ENCODE results near the gene GIGYF2. TPM values are rescaled to one million over a fixed set of nuclear protein-coding genes. Genes with fewer than 3 reads are reported as not detected.

The GIGYF2 gene
- total RNA-seq, 2 experiments from 2014 or later, result 50.5 to 60.9 TPM

DNA sequence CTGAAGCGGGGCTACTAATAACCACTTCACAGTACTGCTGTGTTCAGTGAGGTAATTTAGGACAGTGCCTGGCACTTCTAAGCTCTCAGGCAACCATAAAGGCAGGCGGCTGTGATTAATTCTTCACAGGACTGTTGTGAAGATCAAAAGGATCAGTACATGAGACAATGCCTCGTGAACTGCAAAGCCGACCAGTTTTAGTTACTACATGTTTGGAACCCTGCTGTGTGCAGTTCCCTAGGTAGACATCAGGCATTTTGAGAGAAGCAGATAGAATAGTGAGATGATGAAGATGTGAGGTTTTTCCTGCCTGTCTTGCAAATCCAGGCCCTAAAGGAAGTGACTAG is 44.7 kb upstream of the GIGYF2 start:
- Histone ChIP-seq H3K36me3 (ENCODE audit: insufficient read depth, low read length) (no peaks in the 10 kb centered on the region), H3K79me2 (ENCODE audit: insufficient read depth, low read depth, low read length) (no peaks in the 10 kb centered on the region), H2AFZ (ENCODE audit: low read length) (no peak overlapping the region), H4K20me1 (ENCODE audit: insufficient read depth, low read length) (no peaks in the 10 kb centered on the region), H3K4me3 (ENCODE audit: low read depth, low read length, poor library complexity, severe bottlenecking) (no peak overlapping the region), H3K4me2 (ENCODE audit: low read length) (no peak overlapping the region), H3K9me2 (ENCODE audit: insufficient read depth, low read length) (no peaks in the 10 kb centered on the region), H3K27ac (ENCODE audit: low read depth, low read length, poor library complexity, severe bottlenecking) (no peak overlapping the region), H3K9me3 (ENCODE audit: low read length) (no peaks in the 10 kb centered on the region), H3K4me1 (ENCODE audit: insufficient read depth, low read length, poor library complexity, severe bottlenecking) (no peaks in the 10 kb centered on the region)
- CTCF ChIA-PET (ENCODE audit: unreplicated experiment), result no interaction called here
- no peak for TF ChIP-seq EZH2phosphoT487 (IDR thresholded peaks at IDR 0.05; ENCODE audit: borderline replicate concordance, low read depth, low read length)
- TF ChIP-seq, protein P1, sequence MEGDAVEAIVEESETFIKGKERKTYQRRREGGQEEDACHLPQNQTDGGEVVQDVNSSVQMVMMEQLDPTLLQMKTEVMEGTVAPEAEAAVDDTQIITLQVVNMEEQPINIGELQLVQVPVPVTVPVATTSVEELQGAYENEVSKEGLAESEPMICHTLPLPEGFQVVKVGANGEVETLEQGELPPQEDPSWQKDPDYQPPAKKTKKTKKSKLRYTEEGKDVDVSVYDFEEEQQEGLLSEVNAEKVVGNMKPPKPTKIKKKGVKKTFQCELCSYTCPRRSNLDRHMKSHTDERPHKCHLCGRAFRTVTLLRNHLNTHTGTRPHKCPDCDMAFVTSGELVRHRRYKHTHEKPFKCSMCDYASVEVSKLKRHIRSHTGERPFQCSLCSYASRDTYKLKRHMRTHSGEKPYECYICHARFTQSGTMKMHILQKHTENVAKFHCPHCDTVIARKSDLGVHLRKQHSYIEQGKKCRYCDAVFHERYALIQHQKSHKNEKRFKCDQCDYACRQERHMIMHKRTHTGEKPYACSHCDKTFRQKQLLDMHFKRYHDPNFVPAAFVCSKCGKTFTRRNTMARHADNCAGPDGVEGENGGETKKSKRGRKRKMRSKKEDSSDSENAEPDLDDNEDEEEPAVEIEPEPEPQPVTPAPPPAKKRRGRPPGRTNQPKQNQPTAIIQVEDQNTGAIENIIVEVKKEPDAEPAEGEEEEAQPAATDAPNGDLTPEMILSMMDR (conservative IDR thresholded peaks at IDR 0.05; ENCODE audit: low read length), result no peak
- BruUV-seq (replicated peaks), result no TSS peak
- POLR2A ChIA-PET, result interaction anchor here (0.7 kb wide), 1 partner anchor 63 kb away, joined by 3 read pairs; no protein-coding TSS in a partner anchor
- intact Hi-C loops (cut with micrococcal nuclease; ENCODE audit: unreplicated experiment), result no loop called here
- DNase-seq (ENCODE audit: low spot score), result no peak

DNA sequence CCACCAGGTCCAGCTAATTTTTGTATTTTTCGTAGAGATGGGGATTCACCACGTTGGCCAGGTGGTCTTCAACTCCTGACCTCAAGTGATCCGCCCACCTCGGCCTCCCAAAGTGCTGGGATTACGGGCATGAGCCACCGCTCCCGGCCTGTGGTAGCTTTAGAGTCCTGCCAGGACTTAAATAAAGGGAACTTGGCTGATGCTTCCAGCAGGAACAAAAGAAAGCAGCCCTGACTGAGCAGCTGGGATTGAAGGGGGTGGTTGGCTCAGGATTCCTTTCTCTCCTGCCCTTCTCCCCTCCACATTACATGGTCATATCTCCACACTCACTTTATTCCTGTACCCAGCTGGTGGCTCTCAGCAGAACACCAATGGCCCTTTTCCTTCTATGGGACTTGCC is 43.7 kb upstream of the GIGYF2 start:
- no peaks in the 10 kb centered on the region for H3K79me2 ChIP-seq (ENCODE audit: insufficient read depth, low read depth, low read length)
- POLR2A ChIA-PET, result interaction anchor here (0.7 kb wide), 1 partner anchor 120 kb away, joined by 3 read pairs; no protein-coding TSS in a partner anchor
- BruUV-seq (replicated peaks), result no TSS peak

DNA sequence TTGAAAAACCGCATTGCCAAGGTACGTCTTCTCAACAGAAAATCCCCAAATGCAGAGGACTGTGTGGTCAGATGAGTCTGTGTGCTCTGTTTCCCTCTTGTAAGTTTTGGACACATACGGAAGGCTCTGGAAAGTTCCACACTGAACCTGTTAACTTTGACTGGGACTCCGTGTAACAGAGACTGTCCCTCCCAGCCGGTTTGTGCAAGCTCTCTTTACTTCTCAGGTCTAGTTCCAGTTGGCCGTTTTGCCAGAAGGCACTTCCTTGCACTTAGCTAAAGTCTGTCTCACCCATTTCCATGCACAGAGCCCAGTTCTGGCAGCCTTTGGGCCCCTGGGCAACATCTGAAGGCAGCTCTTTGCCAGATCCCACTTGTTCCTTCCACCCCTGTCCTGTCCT is 41.7 kb upstream of the GIGYF2 start:
- no TSS peak for BruUV-seq (replicated peaks)
- no peak overlapping the region for H3K4me2 ChIP-seq (ENCODE audit: low read length)
- no peaks in the 10 kb centered on the region for H3K9me2 ChIP-seq (ENCODE audit: insufficient read depth, low read length)
- POLR2A ChIA-PET, result no interaction called here
- TF ChIP-seq, protein P1 (conservative IDR thresholded peaks at IDR 0.05; ENCODE audit: low read length), result no peak
- TF ChIP-seq EZH2phosphoT487 (IDR thresholded peaks at IDR 0.05; ENCODE audit: borderline replicate concordance, low read depth, low read length), result no peak
- H3K36me3 ChIP-seq (ENCODE audit: insufficient read depth, low read length), result no peaks in the 10 kb centered on the region
- H4K20me1 ChIP-seq (ENCODE audit: insufficient read depth, low read length), result no peaks in the 10 kb centered on the region
- CTCF ChIA-PET (ENCODE audit: unreplicated experiment), result no interaction called here
- no peaks in the 10 kb centered on the region for H3K4me1 ChIP-seq (ENCODE audit: insufficient read depth, low read length, poor library complexity, severe bottlenecking)
- H3K4me3 ChIP-seq (ENCODE audit: low read depth, low read length, poor library complexity, severe bottlenecking), result no peak overlapping the region
- no peak for DNase-seq (ENCODE audit: low spot score)
- no peaks in the 10 kb centered on the region for H3K79me2 ChIP-seq (ENCODE audit: insufficient read depth, low read depth, low read length)
- no peak overlapping the region for H3K27ac ChIP-seq (ENCODE audit: low read depth, low read length, poor library complexity, severe bottlenecking)
- no peak overlapping the region for H2AFZ ChIP-seq (ENCODE audit: low read length)
- intact Hi-C loops (cut with micrococcal nuclease; ENCODE audit: unreplicated experiment), result no loop called here
- H3K9me3 ChIP-seq (ENCODE audit: low read length), result no peaks in the 10 kb centered on the region

More for the DNA sequence above, 43.7 kb upstream of the GIGYF2 start:
- no peak for DNase-seq (ENCODE audit: low spot score)
- TF ChIP-seq EZH2phosphoT487 (IDR thresholded peaks at IDR 0.05; ENCODE audit: borderline replicate concordance, low read depth, low read length), result no peak
- TF ChIP-seq, protein P1 (conservative IDR thresholded peaks at IDR 0.05; ENCODE audit: low read length), result no peak
- Histone ChIP-seq H4K20me1 (ENCODE audit: insufficient read depth, low read length) (no peaks in the 10 kb centered on the region), H3K9me2 (ENCODE audit: insufficient read depth, low read length) (no peaks in the 10 kb centered on the region), H3K36me3 (ENCODE audit: insufficient read depth, low read length) (no peaks in the 10 kb centered on the region), H3K27ac (ENCODE audit: low read depth, low read length, poor library complexity, severe bottlenecking) (no peak overlapping the region), H3K9me3 (ENCODE audit: low read length) (no peaks in the 10 kb centered on the region), H2AFZ (ENCODE audit: low read length) (no peak overlapping the region), H3K4me3 (ENCODE audit: low read depth, low read length, poor library complexity, severe bottlenecking) (no peak overlapping the region), H3K4me1 (ENCODE audit: insufficient read depth, low read length, poor library complexity, severe bottlenecking) (no peaks in the 10 kb centered on the region), H3K4me2 (ENCODE audit: low read length) (no peak overlapping the region)
- CTCF ChIA-PET (ENCODE audit: unreplicated experiment), result no interaction called here
- intact Hi-C loops (cut with micrococcal nuclease; ENCODE audit: unreplicated experiment), result no loop called here
